ENCODE measurements around the gene SPG7. TPM values are rescaled to one million over a fixed set of nuclear protein-coding genes. Genes with fewer than 3 reads are reported as not detected.

Gene SPG7
- total RNA-seq, 3 donors from 2014 or later (not counting 1 experiment from before 2014, with no cell fraction given) = 142 to 195 (median 180) TPM

GRCh38 chr16:89512453-89512852 lies 4.2 kb downstream of the SPG7 start:
- no peak for ATAC-seq
- H3K4me1 Mint-ChIP-seq = peaks cover 0 to 5% of the 10 kb centered on the region in 2 donors
- Histone ChIP-seq H3K4me1 (ENCODE audit: control insufficient read depth, insufficient read depth, low read length) (peaks cover 16% of the 10 kb centered on the region), H3K27ac (ENCODE audit: low read length) (no peak overlapping the region), H3K27me3 (ENCODE audit: control insufficient read depth, insufficient read depth, low read length) (no peaks in the 10 kb centered on the region), H3K9me3 (ENCODE audit: control insufficient read depth, insufficient read depth, low read length) (no peaks in the 10 kb centered on the region), H3K4me3 (ENCODE audit: low read length) (no peak overlapping the region), H3K36me3 (ENCODE audit: control insufficient read depth, insufficient read depth, low read length) (peaks cover 38% of the 10 kb centered on the region)
- intact Hi-C loops (cut with micrococcal nuclease) = no loop called here
- no peak for DNase-seq
- no peaks in the 10 kb centered on the region for H3K9me3 Mint-ChIP-seq
- over 99% methylated on average over 7 of the region's 9 CpGs for WGBS (ENCODE audit: insufficient coverage)
- no peak overlapping the region for H3K27ac Mint-ChIP-seq
- no peak for TF ChIP-seq CTCF (IDR thresholded peaks at IDR 0.05)
- no peaks in the 10 kb centered on the region for H3K27me3 Mint-ChIP-seq (ENCODE audit: low read depth in 2 of 2)
- H3K4me3 Mint-ChIP-seq = no peak overlapping the region
- H3K36me3 Mint-ChIP-seq = no peaks in the 10 kb centered on the region

GRCh38 chr16:89517128-89517527 lies 8.9 kb downstream of the SPG7 start:
- peaks cover 10% of the 10 kb centered on the region for H3K36me3 Mint-ChIP-seq
- H3K4me1 ChIP-seq (ENCODE audit: control insufficient read depth, insufficient read depth, low read length) = no peaks in the 10 kb centered on the region
- H3K27me3 Mint-ChIP-seq (ENCODE audit: low read depth in 2 of 2) = no peaks in the 10 kb centered on the region
- peaks cover 0 to 4% of the 10 kb centered on the region in 2 donors for H3K4me1 Mint-ChIP-seq
- no peaks in the 10 kb centered on the region for H3K9me3 ChIP-seq (ENCODE audit: control insufficient read depth, insufficient read depth, low read length)
- WGBS (ENCODE audit: insufficient coverage) = 87% methylated on average over 9 of the region's 9 CpGs
- peaks cover 53% of the 10 kb centered on the region for H3K36me3 ChIP-seq (ENCODE audit: control insufficient read depth, insufficient read depth, low read length)
- no peaks in the 10 kb centered on the region for H3K27me3 ChIP-seq (ENCODE audit: control insufficient read depth, insufficient read depth, low read length)
- intact Hi-C loops (cut with micrococcal nuclease) = no loop called here
- TF ChIP-seq CTCF (IDR thresholded peaks at IDR 0.05) = no peak
- no peak overlapping the region for H3K27ac ChIP-seq (ENCODE audit: low read length)
- H3K27ac Mint-ChIP-seq = no peak overlapping the region
- DNase-seq (no peak), ATAC-seq (no peak)
- H3K4me3 ChIP-seq (ENCODE audit: low read length) = no peak overlapping the region
- H3K4me3 Mint-ChIP-seq = no peak overlapping the region
- no peaks in the 10 kb centered on the region for H3K9me3 Mint-ChIP-seq

DNA sequence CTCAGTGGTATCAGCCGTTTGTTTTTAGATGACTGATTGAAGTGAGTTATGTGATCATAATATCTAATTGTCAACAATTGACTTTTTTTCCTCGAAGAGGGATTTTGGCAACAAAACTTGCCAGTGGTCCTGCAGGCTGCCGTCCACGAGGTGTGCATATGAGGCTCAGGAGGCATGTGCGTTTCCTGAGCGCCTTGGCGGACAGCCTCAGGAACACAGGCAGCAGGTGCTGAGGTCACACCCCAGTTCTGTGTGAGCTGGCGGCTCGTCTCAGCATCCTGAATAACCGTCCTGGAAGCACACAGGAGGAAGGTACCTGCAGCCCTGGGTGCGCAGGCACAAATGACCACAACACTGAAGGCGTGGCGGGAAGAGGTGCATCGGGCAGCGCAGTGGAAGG lies 11.7 kb downstream of the SPG7 start:
- Mint-ChIP-seq H3K27me3 (ENCODE audit: low read depth in 2 of 2) (no peaks in the 10 kb centered on the region), H3K9me3 (no peaks in the 10 kb centered on the region), H3K27ac (no peak overlapping the region), H3K36me3 (peaks cover 15% of the 10 kb centered on the region), H3K4me3 (no peak overlapping the region), H3K4me1 (peaks cover 0 to 4% of the 10 kb centered on the region in 2 donors)
- intact Hi-C loops (cut with micrococcal nuclease) = no loop called here
- Histone ChIP-seq H3K4me3 (ENCODE audit: low read length) (no peak overlapping the region), H3K9me3 (ENCODE audit: control insufficient read depth, insufficient read depth, low read length) (no peaks in the 10 kb centered on the region), H3K4me1 (ENCODE audit: control insufficient read depth, insufficient read depth, low read length) (no peaks in the 10 kb centered on the region), H3K27ac (ENCODE audit: low read length) (no peak overlapping the region), H3K27me3 (ENCODE audit: control insufficient read depth, insufficient read depth, low read length) (no peaks in the 10 kb centered on the region), H3K36me3 (ENCODE audit: control insufficient read depth, insufficient read depth, low read length) (peaks cover 64% of the 10 kb centered on the region)
- no peak for TF ChIP-seq CTCF (IDR thresholded peaks at IDR 0.05)
- 92% methylated on average over 15 of the region's 15 CpGs for WGBS (ENCODE audit: insufficient coverage)
- ATAC-seq (no peak), DNase-seq (no peak)

- H3K9me3 Mint-ChIP-seq = no peaks in the 10 kb centered on the region
- H3K27me3 ChIP-seq (ENCODE audit: control insufficient read depth, insufficient read depth, low read length) = no peaks in the 10 kb centered on the region
- H3K4me1 ChIP-seq (ENCODE audit: control insufficient read depth, insufficient read depth, low read length) = peaks cover 4% of the 10 kb centered on the region
- H3K4me1 Mint-ChIP-seq = peaks cover 0 to 4% of the 10 kb centered on the region in 2 donors
- peaks cover 15% of the 10 kb centered on the region for H3K36me3 Mint-ChIP-seq
- intact Hi-C loops (cut with micrococcal nuclease) = no loop called here
- WGBS (ENCODE audit: insufficient coverage) = 97% methylated on average over 31 of the region's 31 CpGs
- DNase-seq (no peak), ATAC-seq (no peak)
- no peaks in the 10 kb centered on the region for H3K9me3 ChIP-seq (ENCODE audit: control insufficient read depth, insufficient read depth, low read length)
- no peak overlapping the region for H3K4me3 Mint-ChIP-seq
- no peak overlapping the region for H3K27ac ChIP-seq (ENCODE audit: low read length)
- no peak overlapping the region for H3K4me3 ChIP-seq (ENCODE audit: low read length)
- no peak for TF ChIP-seq CTCF (IDR thresholded peaks at IDR 0.05)
- H3K27ac Mint-ChIP-seq = no peak overlapping the region
- no peaks in the 10 kb centered on the region for H3K27me3 Mint-ChIP-seq (ENCODE audit: low read depth in 2 of 2)
- peaks cover 74% of the 10 kb centered on the region for H3K36me3 ChIP-seq (ENCODE audit: control insufficient read depth, insufficient read depth, low read length)
Observed at GRCh38 chr16:89522287-89522686, 14.1 kb downstream of the SPG7 start.

Measured in natural killer cell (primary cell).